T47D (cell line): ENCODE data around the gene SPATA16.
"Not testable (repeated sequence)": the region's sequence is repeated elsewhere in the genome, so short reads cannot be mapped to it uniquely, and the experiment has no call there.

ENCODE experiments used
- DNase-seq, 2 experiments: peaks; one replicate each; pipeline versions ENCODE4 v3.0.0 to v3.0.0-alpha.2; 2011 to 2012; ENCODE audit warnings: low read depth in 1 of 2, low spot score in 1 of 2
- JUND ChIP-seq: IDR thresholded peaks from 2 replicates; pipeline ENCODE4 v1.6.1; 2012; ENCODE audit warnings: low read depth
- in situ Hi-C: cut with HindIII; loops from 2 replicates; pipeline ENCODE4 v1.10.0; 2016; ENCODE audit warnings: low sequenced_read_pairs, low pct_unique_long_range_greater_than_20kb

Gene SPATA16

DNA sequence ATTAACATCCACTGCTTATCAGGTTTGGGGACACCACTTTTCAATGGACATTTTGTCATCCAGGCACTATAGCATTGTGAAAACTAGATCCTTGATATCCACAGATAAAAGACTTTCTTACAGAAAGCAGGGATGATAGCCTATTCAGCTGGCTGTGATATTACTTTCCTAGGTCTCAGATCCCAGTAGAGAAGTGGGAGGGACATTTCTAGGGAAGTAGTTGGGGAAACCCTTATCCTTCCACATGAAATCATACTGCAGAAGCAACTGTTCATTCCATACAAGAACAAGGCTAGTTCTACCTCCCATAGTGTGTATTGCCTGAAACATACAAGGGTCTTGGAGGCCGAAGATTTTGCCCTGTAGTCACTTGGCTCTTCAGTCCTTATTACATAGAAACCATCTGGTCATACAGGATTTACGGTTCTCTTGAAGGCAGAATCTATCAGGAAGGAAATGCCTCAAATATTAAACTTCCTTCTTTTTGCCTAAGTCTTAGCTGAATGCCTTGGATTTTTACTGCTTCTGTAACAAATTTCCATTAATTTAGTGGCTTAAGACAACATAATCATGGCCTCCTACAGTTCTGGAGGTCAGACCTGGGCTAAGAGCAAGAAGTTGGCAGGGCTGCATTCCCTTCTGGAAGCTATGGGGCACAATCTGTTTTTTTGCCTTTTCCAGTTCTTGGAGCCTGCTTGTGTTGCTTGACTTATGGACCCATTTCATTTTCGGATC, 271.1 kb downstream of the SPATA16 start:
- in situ Hi-C loops = no loop called here
- no peak for DNase-seq
- no peak for TF ChIP-seq JUND

DNA sequence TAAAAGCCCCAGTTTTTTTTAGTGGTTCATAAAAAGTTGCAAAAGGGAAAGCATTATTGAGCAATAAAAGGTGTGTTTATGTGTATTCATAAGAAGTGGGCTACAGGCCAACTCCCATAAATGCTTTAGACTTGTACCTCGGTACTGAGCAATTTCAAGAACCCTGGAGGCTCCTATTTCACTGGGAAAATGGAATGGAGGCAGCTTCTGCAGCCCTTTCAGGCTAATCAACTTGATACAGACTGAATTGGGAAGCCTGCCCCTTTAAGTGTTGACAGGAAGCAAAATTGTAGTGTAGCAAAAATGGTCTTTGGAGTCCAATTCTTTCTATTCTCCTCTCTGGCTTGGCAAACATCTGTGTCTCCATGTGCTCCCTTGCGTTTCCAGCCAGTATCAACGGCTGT, 271.7 kb downstream of the SPATA16 start:
- TF ChIP-seq JUND = no peak
- peak; percentile 38 to 50 for DNase-seq
- in situ Hi-C loops = no loop called here

DNA sequence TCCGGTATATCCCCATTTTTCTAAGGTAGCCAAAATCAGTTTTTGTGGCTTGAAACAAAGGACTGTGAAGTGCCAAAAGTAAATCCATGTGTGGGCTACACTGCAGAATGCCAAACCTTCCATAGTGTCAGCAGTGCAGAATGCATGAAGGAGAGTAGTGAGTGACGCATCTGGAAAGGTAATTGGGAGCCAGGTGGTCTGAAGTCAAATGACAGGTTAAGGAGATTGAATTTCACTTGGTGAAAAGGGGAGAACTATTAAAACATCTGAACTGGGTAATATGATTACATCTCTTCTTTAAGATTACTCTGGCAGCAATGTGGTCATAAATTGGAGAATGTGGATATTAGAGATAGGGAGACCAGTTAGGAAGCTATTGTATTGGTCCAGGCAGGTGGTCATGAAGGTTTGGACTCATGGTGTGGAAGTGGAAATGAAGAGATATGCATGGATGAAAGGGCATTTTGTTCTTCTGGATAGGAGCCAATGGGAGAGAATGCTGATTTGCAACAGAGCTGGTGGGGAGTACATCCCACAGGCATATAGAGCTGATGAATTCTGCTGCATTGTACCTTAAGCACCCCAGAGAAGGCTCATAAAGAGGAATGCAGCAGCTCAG, 272.3 kb downstream of the SPATA16 start:
- DNase-seq = no peak
- no peak for TF ChIP-seq JUND
- in situ Hi-C loops = no loop called here

DNA sequence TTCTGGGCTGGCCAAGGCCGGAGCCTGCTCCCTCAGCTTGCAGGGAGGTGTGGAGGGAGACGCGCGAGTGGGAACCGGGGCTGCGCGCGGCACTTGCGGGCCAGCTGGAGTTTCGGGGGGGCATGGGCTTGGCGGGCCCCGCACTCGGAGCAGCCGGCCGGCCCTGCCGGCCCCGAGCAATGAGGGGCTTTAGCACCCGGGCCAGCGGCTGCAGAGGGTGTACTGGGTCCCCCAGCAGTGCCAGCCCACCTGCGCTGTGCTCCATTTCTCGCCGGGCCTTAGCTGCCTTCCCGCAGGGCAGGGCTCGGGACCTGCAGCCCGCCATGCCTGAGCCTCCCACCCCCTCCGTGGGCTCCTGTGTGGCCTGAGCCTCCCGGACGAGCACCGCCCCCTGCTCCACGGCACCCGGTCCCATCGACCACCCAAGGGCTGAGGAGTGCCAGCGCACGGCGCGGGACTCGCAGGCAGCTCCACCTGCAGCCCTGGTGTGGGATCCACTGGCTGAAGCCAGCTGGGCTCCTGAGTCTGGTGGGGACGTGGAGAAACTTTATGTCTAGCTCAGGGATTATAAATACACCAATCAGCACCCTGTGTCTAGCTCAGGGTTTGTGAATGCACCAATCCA, 274.2 kb downstream of the SPATA16 start:
- in situ Hi-C loops, DNase-seq: not testable (repeated sequence)

DNA sequence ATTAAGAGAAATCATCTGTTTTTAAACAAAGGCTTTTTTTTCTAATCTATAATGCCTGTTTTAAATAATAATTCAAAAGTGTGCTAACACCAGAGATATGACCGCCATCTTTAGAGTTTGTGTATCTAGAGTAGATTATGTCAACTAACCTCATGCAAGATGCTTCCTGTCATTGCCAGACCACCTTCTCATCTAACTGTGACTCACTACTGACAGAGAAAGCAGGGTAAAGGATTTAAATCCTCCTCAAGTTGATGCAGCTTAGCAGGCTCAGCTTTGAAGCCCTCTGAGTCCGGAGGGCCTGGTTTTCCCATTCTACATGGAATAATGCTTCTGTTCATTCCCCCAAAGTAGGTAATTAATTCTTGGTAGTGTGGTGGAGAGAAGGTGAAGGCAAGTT, 282.0 kb downstream of the SPATA16 start:
- in situ Hi-C loops = no loop called here
- no peak for DNase-seq
- TF ChIP-seq JUND = no peak

DNA sequence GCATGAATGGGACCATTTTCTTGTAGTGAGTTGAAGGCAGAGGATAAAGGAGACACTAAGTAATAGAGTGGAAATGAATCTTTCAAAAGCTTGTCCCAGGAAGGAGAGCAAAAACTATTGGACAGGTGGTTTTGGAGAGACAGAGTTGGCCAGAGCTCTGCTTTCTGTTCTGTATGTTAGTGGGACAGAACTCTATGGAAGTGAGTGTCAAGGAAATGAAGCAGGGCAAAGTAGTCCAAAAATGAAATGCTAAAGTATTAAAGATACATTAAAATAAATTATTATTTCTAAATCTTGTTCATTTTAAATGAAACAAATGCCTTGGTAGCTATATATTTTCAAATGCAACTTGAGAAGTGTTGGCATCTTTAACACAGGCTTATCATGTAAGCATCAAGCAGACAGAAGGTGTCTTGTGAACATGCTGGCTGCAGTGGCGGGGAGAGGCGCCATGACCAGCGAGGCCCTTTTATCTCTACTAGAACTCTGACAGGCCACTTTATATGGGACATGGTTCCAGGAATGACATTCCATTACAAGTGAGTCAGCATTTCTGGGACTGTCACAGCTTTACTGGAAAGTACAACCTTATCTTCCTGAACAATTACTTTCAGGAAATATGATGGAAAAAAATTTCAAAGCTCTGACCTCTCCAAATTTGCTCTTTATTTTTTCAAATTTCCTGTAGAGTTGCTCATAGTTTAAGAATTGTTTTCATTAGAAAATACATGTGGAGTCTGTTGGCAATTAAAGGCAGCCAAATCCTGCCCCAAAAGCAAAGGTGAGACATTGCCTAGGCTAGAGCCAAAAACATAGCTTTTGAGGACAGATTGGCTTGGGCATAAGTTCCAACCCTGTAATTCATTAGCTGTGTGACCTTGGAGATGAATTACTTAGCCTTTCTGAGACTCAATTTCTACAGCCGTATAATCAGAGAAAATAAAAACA, 284.0 kb downstream of the SPATA16 start:
- DNase-seq = peak in 1 of 2 experiments; percentile 34
- TF ChIP-seq JUND = no peak
- in situ Hi-C loops = no loop called here

DNA sequence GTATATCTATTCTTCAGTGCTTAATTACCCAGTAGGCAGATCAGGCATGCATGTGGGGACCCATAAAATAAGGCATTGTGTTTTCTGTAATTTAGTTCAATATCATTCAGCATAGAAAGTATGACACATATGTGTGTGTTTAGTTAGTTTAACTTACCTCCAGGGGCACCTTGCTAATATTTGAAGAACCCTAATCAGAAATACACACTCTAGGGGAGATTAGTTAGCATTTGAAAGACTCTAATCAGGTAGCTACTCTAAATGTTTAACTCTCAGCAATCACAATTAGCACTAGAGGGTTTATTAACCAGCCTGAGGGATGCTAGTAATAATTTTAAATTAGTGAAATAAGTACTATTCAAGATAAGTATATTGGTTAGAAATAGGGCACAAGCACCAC, 286.0 kb downstream of the SPATA16 start:
- DNase-seq = no peak
- no peak for TF ChIP-seq JUND
- in situ Hi-C loops = no loop called here

DNA sequence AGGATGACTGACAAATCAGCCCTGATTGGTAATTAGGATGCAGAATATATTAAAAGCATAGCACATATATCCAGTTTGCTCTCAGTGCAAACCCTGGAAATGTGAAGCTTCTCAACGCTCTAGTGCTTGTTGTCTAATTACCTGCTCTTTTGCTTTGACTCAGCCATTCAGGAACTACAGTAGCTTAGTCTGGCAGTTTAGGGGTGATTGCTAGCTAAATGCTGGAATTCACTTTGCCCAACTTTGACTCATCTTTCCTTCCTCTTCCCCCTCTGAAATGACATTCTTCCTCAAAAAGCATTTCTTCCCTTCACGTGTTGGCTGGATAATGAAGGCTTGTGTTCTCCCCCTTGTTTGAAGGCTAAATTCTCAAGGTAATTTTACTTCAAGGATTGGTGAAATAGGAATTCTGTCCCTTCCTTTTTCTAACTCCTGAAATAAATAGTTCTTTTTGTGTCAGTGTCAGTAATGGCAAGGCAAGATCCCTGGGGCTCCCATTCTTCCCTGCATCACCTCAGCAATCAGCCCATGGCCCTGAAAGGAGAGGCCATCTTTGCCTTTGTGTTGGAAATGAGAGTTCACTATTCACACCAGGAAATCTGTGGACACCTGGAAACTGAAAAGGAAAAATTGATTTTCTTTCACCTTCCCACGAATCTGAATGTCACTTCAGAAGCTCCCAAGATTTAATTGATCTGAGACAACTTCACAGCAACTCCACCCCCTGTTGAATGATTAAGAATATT, 286.9 kb downstream of the SPATA16 start:
- in situ Hi-C loops = no loop called here
- TF ChIP-seq JUND = no peak
- DNase-seq = no peak

DNA sequence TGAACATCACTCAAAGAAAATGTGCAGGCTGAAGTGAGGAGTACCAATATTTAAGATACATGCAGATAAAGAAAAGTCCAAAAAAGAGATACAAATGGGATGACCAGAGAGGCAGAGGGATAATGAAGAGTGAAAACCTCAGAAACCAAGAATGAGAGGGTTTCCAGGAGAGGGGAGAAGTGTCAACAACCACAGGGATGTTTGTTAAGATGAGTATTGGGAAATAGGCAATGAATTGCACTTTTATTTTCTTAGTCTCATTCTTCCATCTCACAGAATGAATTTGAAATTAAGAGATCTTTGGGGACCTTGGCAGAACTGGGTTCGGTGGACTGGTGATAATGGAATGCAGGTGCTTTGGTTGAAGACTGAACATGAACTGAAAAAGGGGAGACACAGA, 288.0 kb downstream of the SPATA16 start:
- no peak for DNase-seq
- TF ChIP-seq JUND = no peak
- in situ Hi-C loops = no loop called here

DNA sequence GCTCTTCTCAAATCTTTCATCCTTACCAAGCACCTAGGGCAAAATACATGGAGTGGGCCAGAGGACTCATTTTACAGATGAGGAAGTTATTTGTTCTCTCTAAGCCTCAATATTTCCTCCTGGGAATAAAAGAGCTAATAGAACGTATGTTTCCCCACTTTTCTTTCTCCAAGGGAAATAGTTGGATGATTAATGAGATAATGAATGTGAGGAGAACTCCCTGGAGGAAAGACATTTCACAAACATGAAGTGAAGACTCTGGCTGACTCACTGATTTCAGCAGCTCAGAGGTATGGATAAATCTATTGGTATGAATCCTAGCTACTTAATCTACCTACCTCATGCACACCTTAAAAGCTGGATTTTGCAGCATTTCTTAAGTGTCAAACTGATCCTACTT, 292.1 kb downstream of the SPATA16 start:
- no peak for TF ChIP-seq JUND
- DNase-seq = no peak
- in situ Hi-C loops = no loop called here

DNA sequence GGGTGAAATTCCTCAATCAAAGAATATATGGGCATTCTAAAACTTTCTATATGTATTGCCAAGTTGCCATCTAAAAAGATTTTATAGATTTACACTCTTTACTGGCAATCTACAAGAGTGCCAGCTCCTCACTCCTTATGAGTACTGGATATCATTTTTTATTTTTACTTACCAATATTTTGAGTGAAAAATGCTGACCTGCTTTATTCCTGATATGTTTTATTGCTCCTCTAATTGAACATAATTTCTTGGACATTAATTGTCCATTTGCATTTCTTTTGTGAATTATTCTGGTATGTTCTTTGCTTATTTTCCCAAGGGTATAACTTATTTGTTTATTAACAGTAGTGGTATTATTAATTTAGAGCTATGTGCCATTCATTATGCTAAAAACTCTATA, 293.7 kb downstream of the SPATA16 start:
- TF ChIP-seq JUND = no peak
- in situ Hi-C loops = no loop called here
- no peak for DNase-seq

DNA sequence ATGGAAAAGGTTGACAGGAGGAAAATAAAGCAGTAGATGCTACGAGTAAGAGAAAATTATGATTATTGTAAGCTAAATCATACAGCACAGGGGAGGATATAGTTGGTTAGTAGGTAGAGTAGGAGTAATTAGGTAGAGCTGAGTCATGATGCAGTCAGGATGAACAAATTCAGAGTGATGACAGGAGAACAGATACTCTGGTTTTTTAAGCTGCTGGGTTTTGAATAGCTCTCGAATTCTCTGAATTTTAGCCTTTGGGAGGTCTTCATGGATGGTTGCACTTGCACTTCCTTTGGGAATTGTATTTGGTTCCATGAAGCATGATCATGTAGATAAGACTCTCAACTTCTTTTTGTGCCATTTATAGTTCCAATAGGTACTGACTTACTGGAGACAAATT, 294.3 kb downstream of the SPATA16 start:
- no peak for TF ChIP-seq JUND

More for the DNA sequence above, 294.3 kb downstream of the SPATA16 start:
- in situ Hi-C loops = no loop called here
- no peak for DNase-seq
